Right ventricle myocardium inferior (tissue), 1 donor: ENCODE data around the gene ARFIP1. TPM values are rescaled to one million over a fixed set of nuclear protein-coding genes. Genes with fewer than 3 reads are reported as not detected.

Source experiments
- ATAC-seq: fragments of 200-7000 bp; cut with Tn5 transposase; one replicate; pipeline ENCODE4 v1.9.1; 2020; ENCODE audit warnings: mild to moderate bottlenecking, moderate library complexity
- DNase-seq: peaks from one replicate; pipeline ENCODE4 v3.0.0; 2021; ENCODE audit errors: missing footprints
- intact Hi-C: fragments of 100-400 bp; cut with DNase I; formaldehyde crosslinking; loops from one replicate; pipeline ENCODE4 v1.11.0; 2022
- total RNA-seq: library from RNA; stranded (reverse); fragmentation: NEBNext Ultra II Directional; extraction: Animal tissue kit (Norgen Biotek cat#: 25700); gene quantifications from one replicate; pipeline ENCODE4 v1.2.1, GENCODE V29; 2021
- donor health status: DM: no; HTN: yes; CAD: no; lungs with severe emphysema.

The ARFIP1 gene
- total RNA-seq, 1 donor from 2014 or later: 13.4 TPM

- intact Hi-C loops: no loop called here
- peak; percentile 15 for ATAC-seq
- DNase-seq: no peak
Observed at GRCh38 chr4:152780267-152780778, 569 bp downstream of the ARFIP1 start.

- ATAC-seq (no peak), DNase-seq (no peak)
- intact Hi-C loops: no loop called here
Observed at GRCh38 chr4:152784490-152785350, 5.0 kb downstream of the ARFIP1 start.

- no peak for DNase-seq
- no peak for ATAC-seq
- intact Hi-C loops: no loop called here
Observed at GRCh38 chr4:152785639-152786615, 6.2 kb downstream of the ARFIP1 start.

GRCh38 chr4:152786627-152787026, 6.9 kb downstream of the ARFIP1 start:
- no peak for ATAC-seq
- intact Hi-C loops: no loop called here
- DNase-seq: no peak

- no peak for ATAC-seq
- no peak for DNase-seq
- intact Hi-C loops: no loop called here
Observed at GRCh38 chr4:152795891-152796290, 16.1 kb downstream of the ARFIP1 start.

- intact Hi-C loops: no loop called here
- DNase-seq (no peak), ATAC-seq (no peak)
Observed at GRCh38 chr4:152803541-152803940, 23.8 kb downstream of the ARFIP1 start.

GRCh38 chr4:152805071-152805650, 25.4 kb downstream of the ARFIP1 start:
- intact Hi-C loops: no loop called here
- no peak for ATAC-seq
- DNase-seq: no peak

- no peak for DNase-seq
- intact Hi-C loops: no loop called here
- no peak for ATAC-seq
Observed at GRCh38 chr4:152805818-152806217, 26.1 kb downstream of the ARFIP1 start.

GRCh38 chr4:152806501-152807125, 26.9 kb downstream of the ARFIP1 start:
- no peak for DNase-seq
- intact Hi-C loops: no loop called here
- no peak for ATAC-seq

- no peak for DNase-seq
- ATAC-seq: no peak
- intact Hi-C loops: no loop called here
Observed at GRCh38 chr4:152807294-152807829, 27.6 kb downstream of the ARFIP1 start.

- intact Hi-C loops: no loop called here
- no peak for ATAC-seq
- DNase-seq: no peak
Observed at GRCh38 chr4:152808670-152809069, 28.9 kb downstream of the ARFIP1 start.

- DNase-seq: no peak
- intact Hi-C loops: no loop called here
- no peak for ATAC-seq
Observed at GRCh38 chr4:152810715-152811287, 31.0 kb downstream of the ARFIP1 start.

GRCh38 chr4:152815078-152815477, 35.3 kb downstream of the ARFIP1 start:
- ATAC-seq (no peak), DNase-seq (no peak)
- intact Hi-C loops: no loop called here

GRCh38 chr4:152817331-152817730, 37.6 kb downstream of the ARFIP1 start:
- DNase-seq: no peak
- ATAC-seq: no peak
- intact Hi-C loops: no loop called here

- DNase-seq (no peak), ATAC-seq (no peak)
- intact Hi-C loops: no loop called here
Observed at GRCh38 chr4:152819026-152819645, 39.4 kb downstream of the ARFIP1 start.

GRCh38 chr4:152820073-152820472, 40.3 kb downstream of the ARFIP1 start:
- DNase-seq: no peak
- ATAC-seq: no peak
- intact Hi-C loops: no loop called here

- intact Hi-C loops: no loop called here
- no peak for DNase-seq
- no peak for ATAC-seq
Observed at GRCh38 chr4:152822323-152822722, 42.6 kb downstream of the ARFIP1 start.

GRCh38 chr4:152824561-152824960, 44.8 kb downstream of the ARFIP1 start:
- ATAC-seq (no peak), DNase-seq (no peak)
- intact Hi-C loops: no loop called here
